Hematopoietic multipotent progenitor cell treated with erythropoietin and hydrocortisone succinate and interleukin-3 and kit ligand, for 15 days (in vitro differentiated cells): Measurements from ENCODE around the gene ARPP21.

Experiments
- DNase-seq: peaks from one replicate; pipeline ENCODE4 v3.0.0-alpha.2; 2015; ENCODE audit warnings: low spot score

The ARPP21 gene

DNA sequence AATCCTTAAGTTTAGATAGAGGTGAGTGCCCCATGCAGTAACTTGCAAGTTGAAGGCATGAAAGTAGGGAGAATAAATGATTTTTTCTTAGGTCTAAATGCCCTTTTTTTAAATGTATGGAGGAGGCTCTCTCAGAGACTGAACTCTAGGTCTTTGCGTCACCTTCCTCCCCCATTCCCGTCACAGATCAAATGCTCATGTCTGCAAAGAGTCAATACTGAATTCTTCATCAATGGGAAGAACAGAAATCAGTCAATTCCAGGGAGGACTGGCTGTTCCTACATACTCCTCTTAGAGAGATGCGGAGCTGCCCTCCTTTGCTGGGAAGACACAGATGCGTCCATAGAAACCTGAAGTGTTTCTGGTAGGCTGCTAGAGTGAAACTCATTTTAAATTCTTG lies 98.2 kb downstream of the ARPP21 start:
- DNase-seq, result no peak

DNA sequence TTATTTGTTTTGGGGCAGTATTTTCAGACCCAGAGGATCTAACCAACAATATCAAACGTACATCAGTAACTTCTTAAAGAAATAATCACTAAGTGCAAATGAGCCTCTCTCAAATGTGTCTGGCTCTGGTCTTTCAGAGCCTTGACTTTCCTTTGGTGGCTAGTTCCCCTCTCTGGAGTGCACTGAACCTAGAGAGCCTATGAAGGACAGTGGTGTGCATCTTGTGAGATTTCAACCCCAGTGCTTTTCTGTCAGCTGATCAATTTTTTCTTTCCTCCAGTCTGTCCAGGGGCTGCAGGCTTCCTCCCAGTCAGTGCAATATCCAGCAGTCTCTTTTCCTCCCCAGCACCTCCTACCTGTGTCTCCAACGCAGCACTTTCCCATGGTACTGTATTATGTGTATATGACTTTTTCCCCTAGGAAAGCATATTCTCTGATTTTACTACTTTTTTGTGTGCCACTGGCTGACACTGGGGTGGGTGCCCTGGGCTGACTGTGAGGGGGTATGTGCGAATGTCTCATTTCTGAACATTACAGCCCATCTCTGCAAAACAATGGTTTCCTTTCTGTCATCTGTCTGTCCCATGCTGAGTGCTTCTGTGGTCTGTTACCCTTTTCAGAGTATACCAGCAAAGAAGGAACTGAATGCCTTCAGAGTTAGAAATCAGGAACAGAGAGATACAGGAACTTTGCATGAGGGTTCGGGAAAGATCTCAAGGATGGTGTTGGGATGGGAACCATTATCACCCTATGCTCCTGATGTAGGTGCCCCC lies 98.8 kb downstream of the ARPP21 start:
- DNase-seq, result no peak

GRCh38 chr3:35739181-35739809 lies 100.0 kb downstream of the ARPP21 start:
- DNase-seq, result no peak

GRCh38 chr3:35739964-35740527 lies 100.7 kb downstream of the ARPP21 start:
- DNase-seq, result no peak

- no peak for DNase-seq
These were observed 103.9 kb downstream of the ARPP21 start for GRCh38 chr3:35743218-35743617.

GRCh38 chr3:35744419-35744818 lies 105.1 kb downstream of the ARPP21 start:
- DNase-seq, result no peak

- DNase-seq, result no peak
These were observed 106.0 kb downstream of the ARPP21 start for GRCh38 chr3:35745351-35745750.

DNA sequence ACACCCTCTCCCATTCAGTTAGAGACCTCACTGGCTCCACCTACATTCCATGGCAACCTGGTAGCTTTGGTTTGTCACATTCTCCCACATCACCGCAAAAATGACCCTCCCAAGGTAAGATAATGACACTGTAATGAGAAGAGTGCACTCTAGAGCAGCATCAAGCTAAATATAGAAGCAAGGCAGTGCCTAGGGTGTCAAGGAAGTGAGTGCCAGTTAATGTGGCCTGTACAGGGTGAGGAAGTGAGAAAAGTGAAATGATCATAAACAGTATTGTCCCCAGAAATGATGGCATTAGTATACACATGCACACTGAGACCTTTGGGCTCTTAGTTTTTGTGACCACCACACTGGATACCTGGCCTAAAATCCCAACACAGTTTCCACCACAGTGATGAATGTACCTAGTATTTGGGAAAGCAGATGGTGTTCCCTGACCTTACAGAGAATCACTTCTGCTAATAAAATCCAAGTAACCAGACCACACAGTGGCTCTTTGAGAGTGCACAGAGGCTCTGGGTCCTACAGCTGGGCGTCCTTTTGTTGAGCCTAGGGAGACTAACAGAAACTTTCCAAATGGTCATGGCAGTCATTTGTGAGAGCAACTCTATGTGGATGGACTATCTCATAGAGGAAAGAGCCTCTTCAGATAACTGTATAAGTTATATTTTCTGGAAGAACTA lies 106.6 kb downstream of the ARPP21 start:
- DNase-seq, result no peak

DNA sequence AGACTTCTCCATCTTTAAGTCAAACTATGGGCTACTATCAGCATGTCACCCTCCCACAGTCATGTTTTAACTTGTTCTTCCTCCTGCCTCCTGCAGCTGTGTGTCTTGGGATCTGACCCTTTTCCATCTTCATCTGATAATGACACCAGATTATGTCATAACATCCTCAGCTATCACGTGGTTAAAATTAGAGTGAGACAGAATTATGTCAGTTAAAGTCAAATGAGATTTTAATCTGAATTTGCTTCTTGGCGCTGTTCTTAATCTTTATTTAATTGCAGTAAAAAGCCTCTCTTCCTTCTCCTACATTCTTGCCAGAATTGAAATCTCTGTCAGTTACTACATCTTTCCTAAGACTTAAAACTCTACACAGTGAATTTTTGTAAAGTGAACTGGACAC lies 107.2 kb downstream of the ARPP21 start:
- no peak for DNase-seq

DNA sequence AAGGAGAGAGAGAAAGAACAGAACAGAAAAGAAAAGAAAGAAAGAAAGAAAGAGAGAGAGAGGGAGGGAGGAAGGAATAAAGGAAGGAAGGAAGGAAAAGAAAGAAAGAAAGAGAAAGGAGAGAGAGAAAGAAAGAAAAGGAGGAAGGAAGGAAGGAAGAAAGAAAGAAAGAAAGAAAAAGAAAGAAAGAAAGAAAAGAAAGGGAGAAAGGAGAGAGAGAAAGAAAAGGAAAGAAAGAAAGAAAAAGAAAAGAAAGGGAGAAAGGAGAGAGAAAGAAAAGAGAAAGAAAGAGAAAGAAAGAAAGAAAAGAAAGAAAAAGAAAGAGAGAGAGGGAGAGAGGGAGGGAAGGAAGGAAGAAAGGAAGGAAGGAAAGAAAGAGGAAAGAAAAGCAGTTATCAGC lies 108.8 kb downstream of the ARPP21 start:
- DNase-seq, result no peak

DNA sequence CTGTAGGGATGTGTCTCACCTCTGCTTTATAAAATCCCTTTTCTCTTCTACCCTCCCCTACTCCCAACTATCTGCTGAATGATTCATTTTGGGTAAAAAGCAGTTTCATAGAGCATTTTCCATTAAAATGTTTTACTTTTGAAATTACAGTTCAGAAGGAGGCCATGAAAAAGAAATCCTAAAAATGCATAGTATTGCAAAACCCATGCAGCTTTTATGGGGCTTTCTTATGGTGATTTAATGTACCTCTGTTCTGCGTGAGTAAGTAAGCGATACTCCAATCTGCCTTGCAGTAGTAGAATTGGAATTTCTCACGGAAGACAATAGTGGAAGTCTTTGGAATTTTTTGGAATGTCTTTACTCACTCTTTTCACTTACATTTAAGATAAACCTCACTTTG lies 111.9 kb downstream of the ARPP21 start:
- DNase-seq, result no peak

DNA sequence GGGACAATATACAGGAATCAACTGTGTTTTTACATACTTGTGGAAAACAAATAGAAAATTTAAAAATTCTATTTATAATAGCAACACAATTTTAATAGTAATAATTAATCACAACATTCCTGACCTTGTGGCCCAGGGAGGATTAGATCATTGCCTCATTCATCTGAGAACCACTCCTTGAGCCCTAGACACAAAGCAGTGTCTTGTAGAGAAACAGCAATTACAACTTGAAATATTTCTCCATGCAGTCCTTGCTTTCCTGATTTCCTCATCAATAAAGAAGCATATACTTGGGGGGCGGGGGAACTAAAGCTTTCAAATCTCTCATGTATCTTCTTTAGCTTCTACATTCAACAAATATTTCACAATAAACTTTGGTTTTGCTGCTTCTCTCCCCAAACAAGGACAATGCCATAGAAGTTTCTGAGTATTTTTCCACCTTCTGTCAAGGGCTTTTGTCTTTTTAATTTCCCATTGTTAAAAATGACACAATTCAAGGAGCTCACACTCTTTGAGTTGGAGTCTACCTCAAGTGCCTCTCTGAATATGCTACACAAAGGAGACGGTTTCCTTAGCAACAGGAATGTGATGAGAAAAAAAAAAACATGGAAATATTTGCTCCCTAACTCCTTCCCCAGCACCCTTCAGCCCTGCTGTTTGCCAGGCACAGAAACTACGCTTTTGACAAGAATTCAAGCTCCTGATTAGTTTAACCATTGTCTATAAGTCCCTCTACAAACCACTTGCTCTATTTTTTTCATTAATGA lies 118.8 kb downstream of the ARPP21 start:
- DNase-seq, result no peak

DNA sequence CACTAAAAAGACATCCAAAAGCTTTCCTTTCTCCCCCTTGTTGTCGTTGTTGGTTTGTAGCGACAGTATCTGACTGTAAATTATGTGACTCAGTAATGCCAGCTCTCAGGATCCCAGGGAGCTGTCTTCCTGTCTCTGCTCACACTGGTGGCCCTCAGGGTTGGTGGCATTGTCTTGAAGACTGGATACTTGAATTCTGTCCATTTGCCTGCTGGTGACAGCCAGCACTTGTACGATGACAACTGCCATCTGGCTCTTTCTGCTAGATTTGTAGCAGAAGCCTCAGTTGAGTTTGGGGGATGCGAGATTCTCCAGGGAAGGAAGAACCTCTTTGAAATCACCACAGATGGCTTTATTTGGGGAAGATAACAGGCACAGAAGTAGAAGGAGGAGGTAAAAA lies 120.8 kb downstream of the ARPP21 start:
- no peak for DNase-seq

- no peak for DNase-seq
These were observed 122.0 kb downstream of the ARPP21 start for GRCh38 chr3:35761311-35761710.

DNA sequence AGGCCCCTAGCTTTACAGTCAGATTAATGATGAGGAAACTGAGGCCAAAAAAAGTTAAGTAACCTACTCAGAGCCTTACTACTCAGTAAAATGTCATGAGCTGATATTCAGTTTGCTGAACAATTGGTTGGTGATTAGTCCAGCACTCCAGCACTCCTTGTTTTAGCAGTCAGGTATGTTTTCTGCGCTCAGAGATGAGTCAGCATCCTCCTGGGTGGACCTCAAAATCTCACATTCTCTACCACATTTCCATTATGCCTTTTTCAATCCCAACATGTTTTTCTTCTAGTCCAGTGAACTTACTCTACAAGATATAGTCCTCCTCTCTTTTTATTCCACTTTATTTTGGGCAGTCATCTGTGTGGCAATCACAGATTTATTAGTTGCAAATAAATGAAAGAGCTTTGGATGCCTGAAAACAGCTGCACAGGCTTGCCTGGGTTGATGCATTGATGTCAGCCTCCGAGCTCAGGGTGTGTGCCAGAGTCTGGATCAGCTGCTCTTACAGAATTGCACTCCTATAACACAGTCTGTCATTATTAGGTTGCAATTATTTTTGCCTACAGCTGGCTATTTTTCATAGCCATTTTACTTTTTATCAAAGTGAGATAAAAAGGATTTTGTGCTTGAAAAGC lies 133.2 kb downstream of the ARPP21 start:
- DNase-seq, result no peak

GRCh38 chr3:35773417-35773816 lies 134.1 kb downstream of the ARPP21 start:
- DNase-seq, result no peak

DNA sequence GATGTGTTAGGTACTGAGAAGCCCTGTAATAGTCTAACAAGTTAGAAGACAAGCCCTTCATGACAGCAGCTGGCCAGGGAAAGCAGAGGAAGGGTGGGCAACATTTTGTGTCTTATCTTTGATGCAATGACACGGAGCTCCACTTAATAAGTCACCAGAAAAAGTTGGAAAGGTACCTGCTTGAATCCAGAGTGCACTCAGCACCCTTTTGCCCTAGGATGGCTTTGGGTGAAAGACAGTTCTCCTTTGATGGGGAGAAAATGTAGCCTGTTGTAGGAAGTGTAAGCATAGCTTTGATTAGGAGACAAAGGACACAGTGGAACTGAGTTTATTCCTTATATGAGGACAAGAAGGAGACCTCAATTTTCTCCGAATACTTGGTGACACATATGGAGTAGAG lies 137.0 kb downstream of the ARPP21 start:
- DNase-seq, result no peak

- no peak for DNase-seq
These were observed 137.7 kb downstream of the ARPP21 start for GRCh38 chr3:35777065-35777464.

DNA sequence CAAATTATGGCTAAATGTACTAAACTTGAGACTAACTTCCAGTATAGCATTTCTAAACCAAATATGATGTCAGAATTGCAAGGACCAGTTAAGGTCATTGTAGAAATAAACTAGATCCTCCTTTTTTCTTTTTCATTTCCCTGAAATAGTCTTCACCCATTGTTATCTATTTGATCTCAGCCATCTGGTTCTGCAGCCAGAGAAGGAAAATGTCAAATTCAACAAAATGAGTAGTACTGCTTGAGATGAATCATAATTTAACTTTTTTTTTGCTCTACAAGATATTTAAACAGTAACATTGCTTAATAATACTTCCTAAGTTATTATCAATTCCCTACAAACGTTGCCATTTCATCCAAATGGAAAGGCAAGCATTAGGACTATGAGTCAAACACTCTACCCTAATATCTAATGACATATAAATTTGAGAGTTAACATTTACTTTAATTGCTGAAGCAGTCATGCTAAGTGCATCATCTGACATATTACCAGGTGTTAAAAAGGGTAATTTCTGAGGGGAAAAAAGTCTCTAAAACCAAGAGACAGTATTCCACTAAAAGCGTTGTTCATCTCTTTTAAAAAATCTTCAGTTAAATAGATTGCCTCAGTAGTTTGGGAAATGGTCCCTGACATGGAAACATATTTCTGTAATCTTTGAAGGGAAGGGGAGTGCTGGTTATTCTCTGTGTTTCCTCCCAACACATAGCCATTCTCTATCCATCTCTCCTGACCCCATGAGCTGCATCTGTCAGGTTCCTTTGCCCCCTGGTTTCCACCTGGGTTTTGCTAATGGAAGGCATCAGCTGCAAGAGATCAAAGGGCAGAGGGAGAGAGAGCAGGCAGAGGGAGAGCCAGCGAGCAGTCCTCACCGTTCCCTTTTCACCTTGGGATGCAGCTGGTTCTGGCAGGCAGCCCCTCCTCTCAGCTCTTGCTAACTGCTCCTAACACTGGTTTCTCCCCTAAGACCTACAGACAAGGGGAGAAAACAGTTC lies 138.5 kb downstream of the ARPP21 start:
- no peak for DNase-seq

DNA sequence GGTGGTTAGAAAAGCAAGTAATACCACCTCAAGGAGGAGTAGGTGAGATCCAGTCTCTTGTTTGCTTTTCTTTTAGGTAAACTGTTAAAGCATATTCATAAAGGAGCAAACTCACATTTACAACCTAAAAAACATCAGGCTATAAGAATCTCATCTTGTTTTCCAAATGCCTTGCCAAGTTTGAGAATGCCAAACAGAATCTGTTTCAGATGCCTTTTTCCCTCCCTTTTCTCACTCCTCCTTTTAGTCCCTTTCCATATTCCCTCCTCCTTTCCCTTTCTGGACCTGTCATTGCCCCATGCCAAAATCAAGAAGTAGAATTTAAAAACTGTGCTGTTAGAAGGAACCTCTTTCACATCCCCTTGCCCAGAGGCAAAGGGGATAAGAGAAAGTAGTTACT lies 140.3 kb downstream of the ARPP21 start:
- no peak for DNase-seq

DNA sequence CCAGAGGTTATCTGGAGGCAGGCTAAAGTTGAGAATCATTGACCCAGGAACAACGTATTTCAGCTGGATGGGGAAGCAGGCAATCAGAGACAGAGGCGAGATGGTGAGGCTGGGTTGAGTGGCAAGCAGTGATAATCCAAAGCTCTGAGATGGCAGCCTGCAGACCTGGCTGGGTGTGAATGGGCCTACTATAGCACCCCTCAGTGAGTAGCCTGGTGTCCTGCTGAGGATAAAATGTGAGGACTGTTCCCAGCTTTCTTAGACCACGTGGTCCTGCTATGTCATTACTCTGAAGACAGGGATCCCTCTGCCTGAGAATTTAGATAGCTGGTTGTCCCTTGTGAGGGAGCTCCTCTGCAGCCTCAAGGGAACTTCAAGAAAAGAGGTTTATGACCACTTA lies 141.5 kb downstream of the ARPP21 start:
- DNase-seq, result no peak
